Stomach smooth muscle (tissue), 2 donors: ENCODE results near the gene MPRIP.
"Not testable (repeated sequence)": the region's sequence is repeated elsewhere in the genome, so short reads cannot be mapped to it uniquely, and the experiment has no call there.

Source experiments
- H3K27ac ChIP-seq: one replicate; pipeline ENCODE4 v1.7.0; 2013; ENCODE audit warnings: mild to moderate bottlenecking, low read length, inconsistent platforms
- H3K27me3 ChIP-seq, 2 donors: one replicate each; pipeline ENCODE4 v1.7.0; 2013; ENCODE audit warnings: low read length in 2 of 2; ENCODE audit not compliant: insufficient read depth in 2 of 2, control insufficient read depth in 1 of 2
- H3K36me3 ChIP-seq, 2 donors: one replicate each; pipeline ENCODE4 v1.7.0; 2013; ENCODE audit warnings: low read length in 2 of 2; ENCODE audit not compliant: control insufficient read depth in 2 of 2, insufficient read depth in 2 of 2
- H3K4me1 ChIP-seq: one replicate; pipeline ENCODE4 v1.7.0; 2013; ENCODE audit warnings: low read length; ENCODE audit not compliant: control insufficient read depth, insufficient read depth
- H3K4me3 ChIP-seq, 2 donors: one replicate each; pipeline ENCODE4 v1.7.0; 2013; ENCODE audit warnings: low read length in 2 of 2
- H3K9ac ChIP-seq, 2 donors: one replicate each; pipeline ENCODE4 v1.7.0; 2013; ENCODE audit warnings: low read length in 2 of 2, mild to moderate bottlenecking in 1 of 2
- H3K9me3 ChIP-seq, 2 donors: one replicate each; pipeline ENCODE4 v1.7.0; 2013; ENCODE audit warnings: low read length in 2 of 2; ENCODE audit not compliant: control insufficient read depth in 2 of 2
- donor health status: healthy.
- donor health status: Pancreatic carcinoma.

The MPRIP gene

GRCh38 chr17:17002731-17003715, 39.2 kb upstream of the MPRIP start:
- H3K4me1 ChIP-seq, H3K9ac ChIP-seq, H3K27ac ChIP-seq, H3K9me3 ChIP-seq, H3K27me3 ChIP-seq, H3K36me3 ChIP-seq, H3K4me3 ChIP-seq: not testable (repeated sequence)

GRCh38 chr17:17004251-17004996, 37.8 kb upstream of the MPRIP start:
- Histone ChIP-seq H3K27me3 (peaks cover 0 to 2% of the 10 kb centered on the region in 2 donors), H3K27ac (no peak overlapping the region), H3K9ac (no peak overlapping the region), H3K9me3 (no peaks in the 10 kb centered on the region), H3K36me3 (no peaks in the 10 kb centered on the region), H3K4me3 (no peak overlapping the region), H3K4me1 (peaks cover 4% of the 10 kb centered on the region)

GRCh38 chr17:17004997-17005614, 37.2 kb upstream of the MPRIP start:
- not testable (repeated sequence) for H3K27me3 ChIP-seq, H3K4me3 ChIP-seq, H3K9ac ChIP-seq, H3K36me3 ChIP-seq, H3K27ac ChIP-seq, H3K4me1 ChIP-seq, H3K9me3 ChIP-seq

GRCh38 chr17:17007891-17008290, 34.4 kb upstream of the MPRIP start:
- H3K36me3 ChIP-seq, H3K9me3 ChIP-seq, H3K27me3 ChIP-seq, H3K9ac ChIP-seq, H3K4me3 ChIP-seq, H3K27ac ChIP-seq, H3K4me1 ChIP-seq: not testable (repeated sequence)

- not testable (repeated sequence) for H3K27me3 ChIP-seq, H3K36me3 ChIP-seq, H3K4me1 ChIP-seq, H3K4me3 ChIP-seq, H3K9me3 ChIP-seq, H3K27ac ChIP-seq, H3K9ac ChIP-seq
Observed at GRCh38 chr17:17008621-17009397, 33.4 kb upstream of the MPRIP start.

- not testable (repeated sequence) for H3K4me3 ChIP-seq, H3K27ac ChIP-seq, H3K9me3 ChIP-seq, H3K27me3 ChIP-seq, H3K9ac ChIP-seq, H3K4me1 ChIP-seq, H3K36me3 ChIP-seq
Observed at GRCh38 chr17:17009972-17010371, 32.3 kb upstream of the MPRIP start.

GRCh38 chr17:17010545-17011034, 31.7 kb upstream of the MPRIP start:
- not testable (repeated sequence) for H3K9me3 ChIP-seq, H3K27ac ChIP-seq, H3K4me1 ChIP-seq, H3K9ac ChIP-seq, H3K4me3 ChIP-seq, H3K36me3 ChIP-seq, H3K27me3 ChIP-seq

GRCh38 chr17:17011043-17011907, 31.0 kb upstream of the MPRIP start:
- H3K4me3 ChIP-seq, H3K27me3 ChIP-seq, H3K9me3 ChIP-seq, H3K4me1 ChIP-seq, H3K36me3 ChIP-seq, H3K27ac ChIP-seq, H3K9ac ChIP-seq: not testable (repeated sequence)

GRCh38 chr17:17013828-17014747, 28.2 kb upstream of the MPRIP start:
- not testable (repeated sequence) for H3K27ac ChIP-seq, H3K27me3 ChIP-seq, H3K36me3 ChIP-seq, H3K9me3 ChIP-seq, H3K4me1 ChIP-seq, H3K9ac ChIP-seq, H3K4me3 ChIP-seq
